ENCODE measurements around the gene LHX3.

Gene LHX3

DNA sequence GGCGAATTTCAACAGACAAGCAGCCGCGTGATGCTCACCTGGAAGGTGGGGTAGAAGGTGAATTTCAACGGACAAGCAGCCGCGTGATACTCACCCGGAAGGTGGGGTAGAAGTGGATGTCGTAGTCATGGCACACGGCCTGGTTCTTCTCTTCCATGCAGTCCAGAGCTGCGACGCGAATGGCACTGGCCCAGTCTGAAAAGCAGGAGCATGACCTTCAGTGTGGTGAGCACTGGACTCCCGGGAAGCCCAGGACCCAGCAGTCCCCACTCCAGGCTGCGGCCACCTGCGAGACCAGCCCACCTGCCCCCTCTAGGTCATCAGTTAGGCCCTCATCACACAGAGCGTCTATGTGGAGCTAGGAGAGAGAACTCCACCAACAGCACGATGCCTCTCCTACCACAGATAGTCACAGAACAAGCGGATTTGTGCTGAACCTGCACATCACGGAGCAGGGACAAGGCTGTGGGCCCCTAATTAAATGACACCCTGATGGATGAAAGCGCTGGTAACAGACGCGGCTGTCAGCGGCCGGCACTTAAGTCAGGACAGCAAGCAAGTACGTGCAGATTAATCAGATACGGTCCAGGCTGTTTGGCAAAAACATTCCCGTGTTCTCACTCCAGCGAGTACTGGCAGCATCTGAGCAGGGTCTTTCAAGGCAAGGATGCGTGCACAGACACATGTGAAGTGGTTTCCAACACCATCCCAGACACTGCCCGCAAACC lies 21.9 kb upstream of the LHX3 start:
- no peak for DNase-seq (ENCODE audit: low spot score)

GRCh38 chr9:136225748-136226679 lies 21.1 kb upstream of the LHX3 start:
- no peak for DNase-seq (ENCODE audit: low spot score)

DNA sequence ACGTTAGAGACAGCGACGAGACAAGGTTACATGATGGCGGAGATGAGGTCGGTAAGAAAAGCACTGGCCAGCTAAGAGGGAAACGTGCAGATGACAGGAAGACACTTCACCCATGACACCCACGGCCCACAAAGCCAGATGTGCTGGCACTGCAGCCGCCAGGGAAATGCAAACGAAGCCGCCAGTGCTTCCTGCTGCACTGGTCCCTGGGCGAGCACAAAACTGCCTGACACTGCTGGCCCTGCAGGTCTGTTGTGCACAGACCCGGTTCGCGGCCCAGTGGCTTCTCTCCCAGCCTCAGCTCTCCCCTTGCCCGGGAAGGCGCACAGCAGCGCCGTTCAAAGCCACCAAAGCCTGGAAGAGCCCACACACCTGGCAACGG lies 20.4 kb upstream of the LHX3 start:
- no peak for DNase-seq (ENCODE audit: low spot score)

DNA sequence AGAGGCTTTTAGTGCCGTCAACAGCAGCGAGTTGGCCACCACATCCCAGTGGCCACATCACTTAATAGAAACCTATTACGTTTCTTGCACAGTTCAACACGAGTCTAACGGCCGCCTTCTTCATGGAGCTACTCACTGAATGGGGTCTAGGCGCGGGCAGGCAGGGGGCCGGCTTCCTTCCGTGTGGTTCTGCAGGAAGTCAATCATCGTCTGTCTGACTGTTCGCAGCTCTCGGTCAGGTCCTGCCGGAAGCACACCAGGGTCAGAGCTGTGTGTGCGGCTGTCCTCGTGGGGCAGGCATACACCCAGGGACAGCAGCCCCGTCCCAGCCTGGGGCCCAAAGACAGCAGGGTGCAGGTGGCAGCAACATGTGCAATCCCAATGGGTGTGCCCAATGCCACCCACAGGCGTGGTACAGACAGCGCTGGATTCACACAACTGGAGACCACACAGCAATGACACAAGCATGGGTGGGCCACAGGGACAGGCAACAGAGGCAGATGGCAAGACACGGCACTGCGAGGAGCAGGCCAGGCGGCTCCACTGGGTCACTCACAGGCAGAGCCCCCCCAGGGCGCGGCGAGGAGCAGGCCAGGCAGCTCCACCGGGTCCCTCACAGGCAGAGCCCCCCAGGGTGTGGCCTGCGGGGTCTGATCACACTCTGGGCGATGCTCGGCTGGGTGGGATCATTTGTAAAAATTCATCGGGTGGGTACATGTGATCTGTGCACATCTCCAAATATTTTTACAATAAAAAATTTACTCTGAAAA lies 19.1 kb upstream of the LHX3 start:
- no peak for DNase-seq (ENCODE audit: low spot score)

- DNase-seq (ENCODE audit: low spot score) = no peak
Observed at GRCh38 chr9:136222906-136223285, 18.0 kb upstream of the LHX3 start.

DNA sequence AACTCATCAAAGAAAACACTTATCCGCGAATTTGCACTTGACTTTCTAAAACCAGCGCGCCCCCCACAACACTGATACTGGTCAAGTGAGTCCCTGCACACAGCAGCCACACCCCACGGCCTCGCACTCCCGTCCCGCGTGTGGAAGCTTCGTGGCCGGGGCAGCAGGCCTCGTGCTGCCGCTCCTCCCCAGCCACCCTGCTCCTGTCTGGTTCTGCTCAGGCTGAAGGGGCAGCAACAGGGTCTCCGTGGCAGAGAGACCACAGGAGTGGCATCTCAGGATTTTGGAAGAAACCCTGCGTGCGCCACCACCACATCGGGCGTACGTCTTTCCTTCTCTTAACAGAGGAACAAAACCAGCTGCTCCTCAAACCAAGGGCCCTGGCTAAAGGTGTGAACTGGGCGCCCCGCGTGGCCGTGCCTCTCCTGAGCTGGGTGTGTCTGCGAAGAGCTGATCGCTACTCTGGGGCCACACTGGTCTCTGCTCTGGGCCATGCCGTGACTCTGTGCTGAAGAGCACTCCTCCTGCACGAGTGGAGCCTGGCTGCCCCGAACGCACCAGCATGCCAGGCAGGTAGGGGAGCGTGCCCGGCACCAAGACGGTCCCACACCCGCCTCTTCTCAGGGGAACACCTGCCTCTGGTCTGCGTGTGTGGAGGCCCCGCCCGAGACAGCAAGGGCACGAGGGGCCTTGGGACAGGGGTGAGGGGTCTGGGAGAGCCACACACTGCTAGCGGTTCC lies 17.4 kb upstream of the LHX3 start:
- DNase-seq (ENCODE audit: low spot score) = no peak

- no peak for DNase-seq (ENCODE audit: low spot score)
Observed at GRCh38 chr9:136220017-136220729, 15.2 kb upstream of the LHX3 start.

DNA sequence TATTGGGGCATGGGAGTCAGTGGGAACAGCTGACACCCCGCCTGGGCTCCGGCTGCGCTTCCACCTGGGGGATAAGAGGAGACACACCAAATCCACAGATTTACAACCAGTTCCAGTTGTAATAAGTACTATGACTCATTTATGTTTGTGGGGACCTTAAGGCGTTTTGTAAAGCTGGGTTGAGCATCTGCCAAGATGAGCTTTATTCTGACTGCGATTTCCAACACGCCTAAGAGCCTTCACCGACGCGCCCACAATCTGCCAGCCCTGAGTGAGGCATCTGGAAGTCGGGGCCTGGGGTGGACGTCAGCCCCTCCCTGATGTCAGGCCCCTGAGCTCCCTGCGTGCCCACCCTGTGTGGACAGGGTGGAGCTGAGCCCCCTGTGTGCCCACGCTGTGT lies 14.3 kb upstream of the LHX3 start:
- DNase-seq (ENCODE audit: low spot score) = no peak

DNA sequence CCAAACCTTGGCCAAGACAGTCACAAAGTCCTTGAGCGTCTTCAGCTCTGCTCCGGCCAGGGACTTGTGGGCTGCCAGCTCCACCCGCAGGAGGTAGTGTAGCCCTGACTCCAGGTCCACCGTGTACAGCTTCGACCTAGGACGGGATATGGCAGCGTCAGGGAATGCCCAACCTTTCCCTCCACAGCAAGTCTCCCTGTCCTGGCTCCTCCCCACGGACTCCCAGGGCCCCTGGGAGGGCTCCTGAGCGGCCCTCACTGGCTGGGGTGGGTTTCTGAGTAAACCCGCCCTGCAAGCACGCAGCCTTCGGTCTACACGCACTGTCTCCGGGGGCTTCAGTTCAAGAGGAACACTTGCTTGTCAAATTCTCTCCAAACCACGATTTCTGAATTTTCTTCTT lies 13.7 kb upstream of the LHX3 start:
- DNase-seq (ENCODE audit: low spot score) = no peak

DNA sequence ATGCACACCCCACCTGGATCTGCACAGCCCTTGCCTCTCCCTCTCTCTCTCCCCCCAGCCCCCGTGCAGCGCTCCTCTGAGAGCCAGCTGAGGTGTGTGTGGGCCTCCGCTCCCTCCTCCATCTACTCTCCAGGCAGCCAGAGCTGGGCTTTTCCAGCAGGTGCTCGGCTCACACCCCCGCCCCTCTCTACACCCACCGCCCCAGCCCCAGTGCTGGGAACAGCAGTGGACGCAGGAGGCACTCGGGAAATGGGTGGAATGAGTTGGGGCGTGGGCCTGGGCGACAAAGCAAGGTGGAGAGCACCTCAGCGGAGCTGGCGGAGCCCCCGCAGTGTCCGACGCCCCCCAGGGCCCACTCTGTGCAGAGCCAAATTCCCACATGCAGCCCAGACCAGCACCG lies 13.3 kb upstream of the LHX3 start:
- DNase-seq (ENCODE audit: low spot score) = no peak

GRCh38 chr9:136216541-136217244 lies 11.8 kb upstream of the LHX3 start:
- no peak for DNase-seq (ENCODE audit: low spot score)

- DNase-seq (ENCODE audit: low spot score) = no peak
Observed at GRCh38 chr9:136213733-136214132, 8.8 kb upstream of the LHX3 start.

GRCh38 chr9:136212345-136212950 lies 7.5 kb upstream of the LHX3 start:
- DNase-seq (ENCODE audit: low spot score) = no peak

DNA sequence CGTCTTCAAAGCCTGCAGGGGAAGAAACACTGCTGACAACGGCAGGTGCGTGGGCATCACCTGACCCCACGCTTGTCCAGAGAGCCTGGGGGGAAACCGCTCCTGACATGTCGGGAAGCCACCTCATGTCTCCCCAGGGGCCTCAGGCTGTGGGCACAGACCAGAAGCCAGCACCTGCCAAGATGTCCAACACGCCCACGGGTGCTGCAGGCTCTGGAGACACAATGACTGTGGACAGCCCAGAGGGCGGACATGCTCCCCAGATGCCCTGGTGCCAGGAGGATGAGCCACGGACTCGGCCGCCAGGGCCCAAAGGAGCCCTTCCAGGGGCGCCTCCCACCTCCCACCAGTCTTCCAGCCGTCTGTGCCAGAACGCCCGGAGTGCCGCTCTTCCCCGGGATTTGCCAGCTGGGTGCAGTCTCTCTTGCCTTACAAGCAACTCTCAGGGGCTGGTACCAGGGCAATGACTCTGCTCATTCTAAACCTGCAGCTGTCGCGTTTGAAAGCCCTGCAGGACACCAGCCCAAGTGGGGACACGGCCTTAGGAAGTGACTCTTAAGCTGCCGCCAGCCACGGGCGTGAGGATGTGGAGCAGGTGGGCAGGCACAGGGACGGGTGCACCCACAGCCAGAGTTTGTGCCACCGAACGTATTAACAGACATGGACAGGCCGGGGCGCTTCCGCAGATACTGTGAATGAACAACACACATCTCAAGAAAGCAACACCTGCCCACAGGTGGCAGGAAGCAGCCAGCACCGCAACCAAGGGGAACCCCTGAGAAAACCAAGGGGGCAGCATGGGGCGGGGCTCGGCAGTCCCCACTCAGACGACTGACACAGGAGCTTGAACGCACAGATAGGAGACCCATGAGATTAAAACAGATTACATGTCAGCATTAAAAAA lies 6.8 kb upstream of the LHX3 start:
- DNase-seq (ENCODE audit: low spot score) = no peak

GRCh38 chr9:136211006-136211405 lies 6.1 kb upstream of the LHX3 start:
- DNase-seq (ENCODE audit: low spot score) = no peak

- DNase-seq (ENCODE audit: low spot score) = no peak
Observed at GRCh38 chr9:136210276-136210675, 5.3 kb upstream of the LHX3 start.

DNA sequence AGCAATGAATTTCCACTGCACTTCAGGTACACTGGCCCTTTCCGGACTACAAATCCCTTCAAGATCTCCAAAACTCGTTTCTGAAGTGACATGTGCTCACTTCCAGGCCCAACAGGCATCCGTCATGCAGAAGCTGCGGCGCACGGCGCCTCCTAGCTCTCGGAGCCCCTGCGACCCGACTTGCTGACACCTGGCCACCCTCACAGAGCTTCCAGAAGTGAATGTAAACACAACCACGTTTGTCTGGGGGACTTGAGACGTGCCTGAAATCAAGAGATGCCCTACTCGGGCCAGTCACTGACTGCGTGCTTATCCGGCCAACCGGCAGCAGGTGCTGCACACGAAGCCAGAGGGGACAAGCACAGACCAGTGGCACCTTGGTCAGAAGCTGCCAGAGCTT lies 4.9 kb upstream of the LHX3 start:
- DNase-seq (ENCODE audit: low spot score) = no peak

- DNase-seq (ENCODE audit: low spot score) = no peak
Observed at GRCh38 chr9:136209232-136209631, 4.3 kb upstream of the LHX3 start.

- DNase-seq (ENCODE audit: low spot score) = no peak
Observed at GRCh38 chr9:136208675-136209074, 3.7 kb upstream of the LHX3 start.
